H1 (cell line): Measurements from ENCODE around the gene DHRS12.

Experiments
- BCL11A ChIP-seq, 2 experiments: IDR thresholded peaks; one replicate each; pipeline ENCODE4 v1.6.1; 2011; ENCODE audit warnings: low read depth in 2 of 2, low read length in 2 of 2, mild to moderate bottlenecking in 2 of 2
- CHD2 ChIP-seq: IDR thresholded peaks from 2 replicates; pipeline ENCODE4 v1.6.1; 2012; ENCODE audit warnings: low read length, improper control_type of control experiment
- POLR2A ChIP-seq, 2 experiments: IDR thresholded peaks; 1 replicate in 1 of 2; 2 replicates in 1 of 2; pipeline ENCODE4 v1.6.1; 2011; ENCODE audit warnings: low read depth in 2 of 2, low read length in 2 of 2, mild to moderate bottlenecking in 2 of 2; ENCODE audit errors: control extremely low read depth in 1 of 2

- TF ChIP-seq POLR2A (IDR thresholded peaks at IDR 0.05; ENCODE audit: control extremely low read depth in 1 of 2, low read depth in 2 of 2, low read length in 2 of 2), result no peak
- no peak for TF ChIP-seq BCL11A (IDR thresholded peaks at IDR 0.05; ENCODE audit: low read depth in 2 of 2, low read length in 2 of 2)
- no peak for TF ChIP-seq CHD2
Observed at GRCh38 chr13:51767100-51767499, 36.9 kb downstream of the DHRS12 start.
